Stimulated activated CD4-positive, alpha-beta T cell treated with anti-CD3 and anti-CD28 coated beads, Interleukin-2, amount 100 ng/mL, for 4 hours (primary cell): ENCODE measurements around the gene SPAG17.
A peak's percentile ranks its signal among the peaks of the same experiment; 100 is the strongest.
"Not testable (repeated sequence)": the region's sequence is repeated elsewhere in the genome, so short reads cannot be mapped to it uniquely, and the experiment has no call there.

Experiments used
- DNase-seq: peaks from one replicate; pipeline ENCODE4 v3.0.0-alpha.2; 2020; ENCODE audit warnings: low read depth

The SPAG17 gene

DNA sequence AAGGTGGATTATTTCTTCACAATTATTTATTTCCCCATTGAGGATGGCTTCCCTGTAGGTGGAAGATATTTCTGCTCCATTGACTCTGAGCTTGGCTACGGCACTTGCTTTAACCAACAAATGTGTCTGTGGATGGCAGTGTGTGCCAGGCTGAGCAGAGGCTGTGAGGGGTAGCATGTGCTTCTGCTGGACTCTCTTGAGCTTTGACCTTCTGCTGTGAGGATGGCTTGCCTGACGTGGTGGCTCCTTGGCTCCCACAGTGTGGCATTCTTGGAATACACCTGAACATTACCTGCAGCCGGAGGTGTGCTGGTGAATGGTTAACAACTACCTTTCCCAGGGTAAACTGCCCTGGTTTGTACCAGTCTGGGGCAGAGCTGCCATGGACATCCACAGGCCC, 208.6 kb downstream of the SPAG17 start:
- no peak for DNase-seq

DNA sequence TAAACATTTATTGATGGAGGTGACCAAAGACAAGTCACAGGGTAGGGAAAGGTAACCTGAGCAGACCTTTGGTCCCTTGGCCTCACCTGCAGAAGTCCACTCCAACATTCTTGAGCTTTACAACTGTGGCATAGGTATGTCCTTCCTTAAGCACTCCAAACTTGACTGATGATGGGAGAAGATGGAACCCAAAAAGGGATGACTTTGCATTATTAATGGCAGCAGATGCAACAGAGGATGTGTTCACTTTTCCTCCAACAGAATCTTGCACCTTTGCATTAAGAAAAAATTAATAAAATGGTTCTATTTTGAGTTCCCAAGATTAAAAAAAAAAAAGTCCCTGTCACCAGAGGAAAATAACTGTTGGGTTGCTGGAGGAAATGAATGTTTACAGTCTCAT, 213.3 kb downstream of the SPAG17 start:
- no peak for DNase-seq

DNA sequence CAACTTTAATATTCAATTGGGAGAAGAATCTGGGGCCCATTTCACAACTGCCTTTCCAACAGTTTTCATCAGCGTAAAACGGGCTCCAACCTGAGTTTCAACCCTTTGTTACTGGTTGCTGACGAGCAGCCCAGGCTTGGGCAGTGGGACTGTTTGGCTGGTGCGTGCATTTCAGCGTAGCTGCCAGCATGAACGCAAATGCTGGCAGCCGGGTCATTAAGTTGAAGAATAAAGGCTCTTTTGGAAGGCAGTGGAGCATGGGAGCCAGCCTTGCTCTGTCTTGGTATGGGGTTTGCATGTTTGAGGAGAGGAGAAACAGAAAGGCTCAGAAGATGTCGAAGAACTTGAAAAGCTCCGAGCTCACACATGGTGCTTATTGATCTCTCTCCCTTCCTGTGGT, 214.8 kb downstream of the SPAG17 start:
- DNase-seq = no peak

DNA sequence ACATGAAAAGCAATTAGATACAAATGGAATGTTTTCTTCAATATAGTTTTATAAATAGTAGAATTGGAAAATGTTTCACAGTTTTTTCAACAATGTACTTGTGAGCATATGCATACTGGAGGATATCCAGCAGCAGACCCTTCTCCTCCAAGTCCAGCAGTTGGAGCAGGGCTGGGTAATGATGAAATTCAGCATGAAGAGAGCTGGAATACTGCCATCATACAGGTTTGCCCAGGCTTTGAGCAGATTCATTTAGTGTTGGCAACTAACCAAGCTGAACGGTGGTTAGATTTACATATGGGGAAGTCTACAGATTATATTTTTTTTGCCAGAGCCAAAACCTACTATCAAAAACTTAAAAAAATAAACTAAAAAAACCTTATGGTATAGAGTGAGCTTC, 217.1 kb downstream of the SPAG17 start:
- DNase-seq = no peak

DNA sequence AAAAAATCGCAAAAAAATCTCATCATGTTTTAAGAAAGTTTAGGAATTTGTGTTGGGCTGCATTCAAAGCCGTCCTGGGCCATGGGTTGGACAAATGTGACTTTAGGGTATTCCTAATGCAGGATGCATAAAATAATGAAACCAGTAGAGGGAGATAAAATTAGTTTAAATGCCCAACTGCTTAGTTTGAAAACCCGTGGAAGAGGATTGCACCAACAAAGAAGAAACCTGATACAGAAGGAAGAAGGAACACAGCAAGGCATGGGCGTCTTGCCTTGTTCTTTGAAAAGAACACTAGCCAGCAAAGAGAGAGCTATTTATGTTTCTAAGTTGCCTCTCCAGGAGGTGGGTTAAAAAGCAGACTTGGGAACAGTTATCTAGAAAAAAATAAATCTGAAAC, 217.6 kb downstream of the SPAG17 start:
- DNase-seq = no peak

DNA sequence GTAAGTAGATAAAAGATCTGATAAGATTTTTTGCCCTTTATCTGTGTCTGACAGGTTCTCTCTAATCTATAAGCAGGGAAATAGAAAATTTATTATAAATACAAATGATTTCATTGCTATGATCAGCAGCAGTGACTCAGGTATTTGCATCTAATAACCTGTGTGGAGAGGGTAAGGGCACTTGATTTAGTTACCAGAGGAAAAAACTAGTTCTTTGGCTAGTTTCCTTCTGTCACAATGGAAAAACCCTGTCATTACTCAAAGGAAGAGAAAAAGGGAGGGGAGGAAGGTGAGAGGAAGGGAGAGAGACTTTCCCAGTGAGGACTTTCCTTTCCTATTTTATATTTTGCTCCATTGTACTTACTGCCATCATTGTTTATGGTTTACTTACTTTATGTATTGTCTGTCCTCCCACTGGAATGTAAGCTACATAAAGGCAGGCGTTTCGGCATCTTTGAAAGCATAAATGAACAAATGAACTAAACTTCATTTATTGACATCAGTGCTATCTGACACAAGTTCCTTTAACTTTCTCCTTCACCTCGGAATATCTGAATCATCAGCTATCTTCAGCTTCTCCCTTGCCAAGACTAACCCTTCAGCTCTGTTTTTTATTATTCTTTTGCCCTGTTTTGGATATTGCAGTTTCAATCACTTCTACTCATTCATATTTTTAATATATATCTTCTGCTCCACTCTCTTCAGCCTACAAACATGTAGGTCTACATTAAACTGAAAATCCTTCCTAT, 220.6 kb downstream of the SPAG17 start:
- no peak for DNase-seq

DNA sequence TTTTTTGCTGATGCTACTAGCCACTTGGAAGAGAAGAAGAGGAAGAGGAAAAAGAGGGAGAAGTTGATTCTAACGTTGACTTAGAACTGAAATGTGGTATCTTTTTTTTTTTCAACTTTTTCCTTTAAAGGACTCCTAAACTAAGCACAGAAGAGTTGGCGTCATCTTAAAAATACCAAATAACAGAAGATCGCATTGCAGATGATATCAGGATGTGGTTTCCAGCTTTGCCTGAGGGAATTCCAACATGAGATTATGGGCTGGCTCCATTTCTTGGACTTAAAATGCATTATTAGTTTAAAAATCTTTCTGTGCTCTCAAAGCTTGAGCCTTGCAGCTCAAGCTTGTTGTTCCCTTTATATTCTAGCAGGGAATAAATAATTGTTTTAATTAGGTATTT, 225.7 kb downstream of the SPAG17 start:
- DNase-seq = no peak

DNA sequence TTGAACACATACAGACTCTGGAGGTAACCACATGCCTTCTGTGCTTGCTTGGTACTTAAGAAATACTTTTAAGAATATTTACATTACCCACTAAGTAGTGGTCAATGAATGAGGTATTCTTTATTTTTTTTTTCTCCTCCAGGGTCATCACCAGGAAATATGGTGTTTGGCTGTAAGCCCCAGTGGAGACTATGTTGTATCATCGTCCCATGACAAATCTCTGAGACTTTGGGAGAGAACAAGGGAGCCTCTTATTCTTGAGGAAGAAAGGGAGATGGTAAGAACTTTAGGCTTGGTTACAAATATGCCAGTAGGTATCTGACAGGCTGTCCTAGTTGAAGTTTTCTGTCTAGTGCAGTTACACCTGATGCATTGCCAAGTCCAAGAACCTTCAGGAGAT, 232.6 kb downstream of the SPAG17 start:
- DNase-seq = no peak

DNA sequence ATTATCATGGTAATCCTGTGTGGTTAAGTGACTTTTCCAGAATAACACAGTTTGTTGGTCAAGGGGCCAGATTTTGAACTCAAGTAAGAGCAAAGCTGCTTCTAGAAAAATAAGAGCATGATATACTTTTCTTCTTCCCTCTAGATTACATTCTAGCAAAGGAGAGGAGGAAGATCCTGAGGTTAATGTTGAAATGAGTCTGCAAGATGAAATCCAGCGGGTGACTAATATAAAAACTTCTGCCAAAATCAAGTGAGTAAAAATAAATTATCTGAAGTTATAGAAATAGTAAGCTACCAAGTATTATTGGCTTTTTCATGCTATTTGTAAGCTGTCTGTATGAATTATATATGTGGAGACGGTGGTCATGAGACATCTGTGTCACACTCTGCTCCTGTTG, 242.7 kb downstream of the SPAG17 start:
- DNase-seq = no peak

DNA sequence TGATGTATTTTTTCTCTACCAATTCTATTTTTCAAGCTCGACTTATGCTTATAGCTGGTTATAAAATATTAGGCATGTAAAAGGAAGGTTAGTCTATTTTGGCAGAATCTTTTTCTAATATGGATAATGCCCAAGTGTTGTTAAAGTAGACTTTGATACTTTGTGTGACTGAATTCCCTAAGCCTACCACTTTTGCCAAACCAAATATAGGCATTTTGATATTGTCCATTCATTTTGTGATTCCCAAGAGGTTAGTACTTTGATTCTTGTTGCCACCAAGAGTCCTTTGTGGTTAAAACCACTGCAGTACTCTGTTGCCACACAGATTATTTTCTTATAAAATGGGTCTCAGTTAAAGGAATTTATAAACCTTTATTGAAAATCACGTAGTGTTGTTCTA, 251.3 kb downstream of the SPAG17 start:
- DNase-seq = no peak

DNA sequence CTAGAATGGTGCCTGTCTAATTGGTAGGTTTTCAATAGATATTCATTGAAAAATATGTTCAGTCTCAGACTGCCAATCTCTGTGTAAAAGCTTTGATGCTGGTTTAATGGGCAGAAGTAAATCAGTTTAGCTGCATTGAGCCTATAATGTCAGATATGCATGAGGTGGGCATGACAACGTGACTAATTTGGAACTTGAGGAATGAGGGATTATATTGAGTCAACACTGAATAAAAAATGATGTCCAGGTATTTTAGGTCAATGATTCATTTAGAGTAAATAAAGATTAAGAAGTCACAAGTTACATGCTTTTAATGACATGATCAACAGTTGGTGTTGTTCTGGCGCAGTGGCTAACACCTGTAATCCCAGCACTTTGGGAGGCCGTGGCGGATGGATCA, 252.5 kb downstream of the SPAG17 start:
- DNase-seq = no peak

DNA sequence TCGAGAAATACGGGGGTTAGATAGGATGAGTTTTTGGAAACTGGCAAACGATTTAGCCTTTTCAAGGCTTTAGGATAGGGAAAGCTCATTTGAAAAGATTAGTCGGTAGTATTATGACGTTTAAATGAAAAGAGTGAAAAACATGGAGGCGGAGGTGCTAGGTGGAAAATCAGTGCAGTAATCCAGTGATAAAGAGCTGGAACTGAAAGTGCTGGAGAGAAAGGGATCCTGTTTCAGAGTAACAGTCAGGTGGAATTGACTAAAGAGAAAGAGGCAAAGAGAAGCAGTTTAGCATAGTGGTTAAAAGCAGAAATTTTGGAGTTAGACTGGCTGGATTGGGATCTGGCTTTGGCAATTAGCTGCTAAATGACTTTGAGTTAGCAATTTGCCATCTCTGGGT, 254.5 kb downstream of the SPAG17 start:
- DNase-seq = no peak

DNA sequence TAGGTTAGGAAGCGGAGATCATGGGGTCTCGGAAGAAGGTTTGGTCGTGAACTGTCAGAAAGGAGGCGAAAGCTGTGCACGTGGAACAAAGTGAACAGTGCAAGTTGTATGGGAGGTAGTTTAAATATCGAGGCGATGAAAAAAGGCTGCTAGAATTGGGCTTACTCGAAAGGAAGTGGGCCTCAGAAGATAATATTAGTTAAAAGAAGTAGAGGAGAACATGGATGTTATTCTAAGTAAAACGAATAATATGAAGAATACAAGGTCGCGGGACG, 254.9 kb downstream of the SPAG17 start:
- DNase-seq = no peak

DNA sequence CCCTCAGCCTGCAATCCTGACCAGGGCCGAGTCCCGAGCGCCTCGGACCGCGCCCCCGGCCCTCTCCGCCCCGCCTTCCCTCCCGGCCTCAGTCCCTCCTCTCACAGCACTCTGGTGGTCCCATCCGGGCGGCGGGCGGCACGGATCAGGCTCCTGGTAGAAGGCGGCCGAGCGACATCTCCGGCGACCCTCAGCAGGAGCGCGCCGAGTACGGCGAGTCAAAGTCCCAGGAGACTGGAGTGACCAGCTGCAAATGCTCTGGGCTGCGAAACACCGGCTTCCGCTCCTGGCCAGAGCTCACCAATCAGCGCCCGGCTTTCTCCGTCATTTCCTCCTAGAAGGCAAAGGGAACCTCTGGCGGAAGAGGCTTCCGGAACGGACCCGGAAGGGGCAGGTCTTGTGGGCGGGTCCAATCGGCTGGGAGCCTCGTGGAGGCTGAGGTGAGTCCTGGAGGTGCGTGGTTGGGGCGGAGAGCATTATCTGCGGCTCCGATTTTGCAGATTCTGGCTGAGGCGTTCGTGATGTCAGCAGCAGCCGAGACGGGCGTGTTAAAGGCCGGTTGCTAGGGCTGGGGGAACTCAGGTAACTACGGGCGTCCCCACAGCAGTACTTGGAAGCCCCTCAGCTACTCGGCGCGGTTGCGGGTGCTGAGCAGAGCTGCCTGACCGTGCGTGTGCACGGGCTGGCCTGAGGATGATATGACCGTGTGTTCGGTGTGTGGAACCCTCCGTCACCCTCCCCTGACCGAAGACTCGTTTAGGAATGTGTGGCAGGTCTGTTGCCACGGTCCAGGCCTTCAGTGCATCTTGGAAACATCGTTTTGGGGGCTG, 255.5 kb downstream of the SPAG17 start, which contains the start of the genes GDAP2 and WDR3:
Gene GDAP2, minus strand, starts transcription at position 279 of the 830 bp plus-strand sequence. CDS start 9,264 bp downstream, outside the sequence.
Gene WDR3, plus strand, starts transcription at position 397 of the 830 bp plus-strand sequence. CDS start 3,581 bp downstream, outside the sequence.
- DNase-seq = peak; percentile 95

DNA sequence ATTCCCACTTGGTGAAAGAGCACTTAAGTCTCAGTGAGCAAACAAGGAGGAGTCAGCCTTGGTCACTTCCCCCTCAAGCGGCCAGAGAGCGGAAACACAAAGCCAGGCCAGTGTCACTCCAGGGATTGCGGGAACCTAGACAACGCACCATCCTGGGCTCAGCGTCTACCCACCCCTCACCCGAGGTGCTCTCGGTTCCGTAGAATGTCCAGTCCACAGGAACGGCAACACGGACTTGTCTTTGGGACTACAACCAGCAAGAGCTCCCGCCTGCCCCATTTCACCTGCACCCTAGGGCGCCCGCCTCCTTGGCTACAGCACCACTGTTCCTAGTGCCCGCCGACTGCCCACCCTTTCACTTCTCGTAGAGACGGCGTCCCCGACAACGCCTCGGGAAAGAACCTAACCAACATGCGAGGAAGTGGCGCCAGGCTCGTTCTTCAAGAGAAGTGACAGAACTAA, 256.1 kb downstream of the SPAG17 start:
- DNase-seq = peak; percentile 9

DNA sequence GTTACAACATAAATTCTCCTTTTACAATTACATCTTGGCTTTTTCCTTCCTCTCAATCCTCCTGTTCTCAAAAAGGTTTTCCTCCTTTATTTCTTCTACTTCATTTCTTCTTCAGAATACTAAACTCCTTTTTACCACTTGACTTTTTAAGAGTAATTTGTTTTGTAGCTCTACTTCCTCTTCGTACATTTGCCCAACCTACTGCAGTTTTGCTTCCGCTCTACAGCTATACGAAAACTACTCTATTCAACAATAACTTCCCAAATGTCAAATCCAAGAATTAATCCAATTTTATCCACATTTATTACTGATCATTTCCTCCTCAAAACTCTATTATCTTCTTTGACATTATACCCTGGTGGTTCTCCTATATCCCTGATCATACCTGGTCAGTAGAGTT, 259.0 kb downstream of the SPAG17 start:
- no peak for DNase-seq

DNA sequence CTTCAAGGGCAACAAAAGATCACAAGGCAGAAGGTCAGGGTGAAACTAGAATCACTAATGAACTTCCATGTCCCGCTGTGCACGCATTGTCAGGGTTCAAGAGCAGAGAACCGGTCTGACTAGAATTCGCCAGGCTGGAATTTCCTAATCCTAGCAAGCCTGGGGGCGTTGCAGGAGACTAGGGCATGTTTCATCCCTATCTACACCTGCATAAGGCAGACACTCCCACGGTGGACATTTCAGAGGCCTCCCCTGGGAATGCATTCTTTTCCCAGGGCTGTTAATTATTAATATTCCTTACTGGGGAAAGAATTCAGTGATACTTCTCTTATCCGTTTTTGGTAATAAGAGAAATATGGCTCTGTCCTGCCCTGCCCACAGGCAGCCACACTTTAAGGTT, 262.3 kb downstream of the SPAG17 start:
- DNase-seq = not testable (repeated sequence)

DNA sequence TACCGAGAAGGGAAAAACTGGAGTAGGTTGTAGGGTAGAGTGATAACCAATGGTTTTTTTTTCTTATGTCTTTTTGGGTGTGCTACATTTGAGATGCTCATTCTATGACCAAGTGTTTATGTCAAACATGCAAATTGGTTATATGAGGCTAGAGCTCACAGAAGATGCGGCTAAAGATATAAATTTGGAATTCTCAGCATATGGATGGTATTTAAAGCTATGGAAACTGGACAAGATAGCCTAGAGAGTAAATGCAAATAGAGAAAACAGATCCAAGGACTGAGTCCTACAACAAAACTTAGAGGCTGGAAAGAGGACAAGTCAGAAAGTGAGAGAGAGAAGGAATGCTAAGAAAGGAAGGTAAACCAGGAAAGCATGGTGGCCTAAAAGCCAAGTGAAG, 263.0 kb downstream of the SPAG17 start:
- no peak for DNase-seq

DNA sequence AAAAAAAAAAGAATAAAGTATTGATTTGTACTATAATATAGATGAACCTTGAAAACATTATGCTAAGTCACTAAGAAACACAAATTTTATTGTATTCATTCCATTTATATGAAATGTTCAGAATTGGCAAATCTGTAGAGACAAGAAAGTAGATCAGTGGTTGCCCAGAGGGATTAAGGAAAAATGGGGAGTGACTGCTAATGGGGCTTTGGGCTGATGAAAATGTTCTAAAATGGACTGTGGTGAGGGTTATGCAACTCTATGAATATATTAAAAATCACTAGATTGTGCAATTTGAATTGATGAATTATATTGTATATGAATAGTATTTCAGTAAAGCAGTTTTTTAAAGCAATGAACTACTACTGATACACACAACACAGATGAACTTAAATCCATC, 265.7 kb downstream of the SPAG17 start:
- DNase-seq = no peak

DNA sequence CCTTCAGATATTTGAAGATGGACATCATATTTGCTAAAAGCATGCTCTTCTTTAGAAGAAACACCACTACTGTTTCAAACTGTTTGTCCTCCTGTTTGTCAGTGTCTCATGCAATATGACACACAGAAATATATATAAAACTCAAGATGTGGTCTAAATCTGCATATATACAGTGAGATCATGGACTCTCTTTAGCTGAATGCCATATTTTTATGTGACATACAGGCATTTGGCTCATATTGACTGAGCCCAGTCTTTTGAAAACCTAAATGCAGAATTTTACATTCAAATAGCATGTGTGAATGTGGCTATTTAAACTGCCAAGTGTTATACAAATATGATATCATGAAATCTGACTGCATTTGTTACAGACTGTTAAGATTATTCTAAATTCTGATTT, 274.0 kb downstream of the SPAG17 start:
- DNase-seq = no peak

DNA sequence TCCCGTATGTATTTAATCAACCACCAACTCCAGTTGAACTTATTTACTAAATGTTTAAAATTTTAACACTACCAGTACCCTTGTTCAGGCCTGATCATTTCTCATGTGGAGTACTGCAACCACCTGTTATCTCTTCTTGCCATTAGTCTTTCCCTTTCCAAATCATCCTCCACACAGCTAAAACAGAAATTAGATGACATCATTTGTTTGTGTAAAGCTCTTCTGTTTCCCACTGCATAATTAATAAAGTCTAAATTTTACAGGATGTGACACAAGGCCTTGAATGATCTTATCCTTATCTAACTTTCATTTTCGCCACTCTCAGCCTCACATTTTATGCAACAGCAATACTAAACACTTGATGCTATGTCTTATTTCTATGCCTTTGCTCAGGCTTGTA, 280.0 kb downstream of the SPAG17 start:
- no peak for DNase-seq

DNA sequence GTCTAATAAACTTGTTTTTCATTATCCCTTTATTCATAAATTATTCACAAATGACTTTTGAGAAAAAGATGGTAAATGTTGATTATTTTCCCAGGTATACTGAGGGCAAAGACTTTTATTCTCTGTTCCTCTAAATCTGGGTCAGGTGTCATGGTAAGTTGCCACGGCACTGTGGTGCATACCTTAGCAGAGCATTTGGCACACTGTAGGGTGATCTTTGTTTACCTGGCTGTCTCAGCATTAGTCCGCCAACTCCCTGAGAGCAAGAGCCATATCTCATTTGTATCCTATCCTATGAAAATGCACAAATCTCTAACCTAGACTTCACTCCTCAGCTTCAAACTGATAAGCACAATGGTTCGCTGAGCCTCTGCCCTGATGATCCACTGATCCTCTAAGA, 280.5 kb downstream of the SPAG17 start:
- DNase-seq = no peak
